Measurements from ENCODE around the gene COX18. TPM values are rescaled to one million over a fixed set of nuclear protein-coding genes. Genes with fewer than 3 reads are reported as not detected.

Gene COX18
- total RNA-seq, 1 experiment from 2014 or later, result 20.5 TPM

DNA sequence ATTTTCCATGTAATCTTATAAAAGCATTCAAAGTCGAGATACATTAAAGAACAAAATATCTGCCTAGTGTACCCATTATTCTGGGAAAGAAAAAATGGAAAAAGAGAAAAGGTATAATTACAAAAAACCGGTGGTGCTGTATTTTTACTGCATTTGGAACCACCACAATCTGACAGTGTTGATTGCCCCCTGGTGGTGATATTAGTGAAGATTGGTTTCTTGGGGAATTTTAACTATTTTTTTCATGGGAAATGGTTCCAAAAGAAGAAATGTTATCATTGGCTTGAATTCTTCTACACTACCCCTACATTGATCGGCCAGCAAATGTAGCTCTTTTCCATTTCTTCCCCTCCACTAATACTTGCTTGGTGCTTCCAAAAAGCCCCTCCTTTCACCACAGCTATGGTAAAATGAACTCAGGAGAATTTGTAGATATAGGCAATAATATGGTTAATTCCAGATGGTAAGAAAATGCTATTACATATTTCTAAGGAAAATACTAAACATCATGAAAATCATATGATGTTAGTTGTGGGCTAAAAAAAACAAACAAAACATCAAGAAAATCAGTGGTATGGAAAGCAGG, 50.0 kb downstream of the COX18 start:
- Histone ChIP-seq H2BK5ac (ENCODE audit: insufficient read length, low read length) (no peak overlapping the region), H3T11ph (ENCODE audit: low read length) (no peak overlapping the region), H4K20me1 (ENCODE audit: control insufficient read depth, insufficient read depth, insufficient read length) (no peaks in the 10 kb centered on the region), H3K14ac (ENCODE audit: insufficient read depth, low read length) (no peak overlapping the region), H3K9me3 (ENCODE audit: control insufficient read depth, low read depth, low read length) (no peaks in the 10 kb centered on the region), H3K23me2 (ENCODE audit: insufficient read length, low read depth, low read length, poor library complexity, severe bottlenecking) (no peaks in the 10 kb centered on the region), H4K5ac (ENCODE audit: insufficient read length, low read depth, low read length) (no peak overlapping the region), H4K8ac (replicated peaks; ENCODE audit: insufficient read length, low read depth, low read length) (no peak overlapping the region), H3K27me3 (ENCODE audit: insufficient read depth, low read length) (no peaks in the 10 kb centered on the region), H3K4ac (ENCODE audit: low read depth, low read length) (no peak overlapping the region), H3K4me2 (ENCODE audit: insufficient read depth, insufficient read length, low read length) (no peak overlapping the region), H2AK5ac (ENCODE audit: insufficient read length, low read length) (no peak overlapping the region), H4K91ac (ENCODE audit: insufficient read length, low read depth, low read length) (no peak overlapping the region), H2BK20ac (ENCODE audit: low read depth, low read length, poor library complexity, severe bottlenecking) (no peak overlapping the region), H2BK15ac (ENCODE audit: low read depth, low read length) (no peak overlapping the region), H3K23ac (ENCODE audit: insufficient read length, low read depth, low read length) (no peak overlapping the region), H3K9ac (ENCODE audit: extremely low read depth, insufficient read length, low read length) (no peak overlapping the region), H3K4me1 (ENCODE audit: insufficient read depth, low read length) (no peaks in the 10 kb centered on the region), H3K18ac (ENCODE audit: insufficient read length, low read depth, low read length) (no peak overlapping the region), H2AFZ (ENCODE audit: low read length) (no peak overlapping the region), H3K56ac (ENCODE audit: insufficient read length, low read depth, low read length) (no peak overlapping the region), H3K79me1 (ENCODE audit: insufficient read depth, low read depth, low read length, poor library complexity, severe bottlenecking) (no peaks in the 10 kb centered on the region), H2BK120ac (ENCODE audit: low read depth, low read length, poor library complexity, severe bottlenecking) (no peak overlapping the region), H2BK12ac (ENCODE audit: insufficient read length, low read depth, low read length) (no peak overlapping the region), H3K79me2 (ENCODE audit: insufficient read depth, low read length) (no peaks in the 10 kb centered on the region), H3K27ac (ENCODE audit: insufficient read length, low read depth, low read length) (no peak overlapping the region)
- H3K4me1 Mint-ChIP-seq, result peaks cover 0 to 2% of the 10 kb centered on the region in 2 experiments; a peak in 1 of 4 replicates
- no peak overlapping the region for H3K4me3 Mint-ChIP-seq
- no peak overlapping the region for H3K27ac Mint-ChIP-seq
- H3K27me3 Mint-ChIP-seq (ENCODE audit: low read depth), result no peaks in the 10 kb centered on the region
- H3K9me3 Mint-ChIP-seq, result no peaks in the 10 kb centered on the region
- WGBS (ENCODE audit: extremely low coverage, insufficient read length, low lambda C conversion rate), result no CpG with 5 or more reads among the region's 3 CpGs
- peak; percentile 82 for TF ChIP-seq CTCF (conservative IDR thresholded peaks at IDR 0.05)
- H3K36me3 Mint-ChIP-seq (ENCODE audit: insufficient read depth in 1 of 3, low read depth in 3 of 3), result no peaks in the 10 kb centered on the region
- DNase-seq, result no peak
